Mesenchymal stem cell (in vitro differentiated cells and primary cell): ENCODE measurements around the gene NFATC2.
A peak's percentile ranks its signal among the peaks of the same experiment; 100 is the strongest.

Experiments used
- DNase-seq: peaks from one replicate; pipeline ENCODE4 v3.0.0-alpha.2; 2013
- H2AFZ ChIP-seq: one replicate; pipeline ENCODE4 v1.6.1; 2013; ENCODE audit warnings: low read depth, mild to moderate bottlenecking, control low read depth, inconsistent platforms, low read length, moderate library complexity
- H2AK5ac ChIP-seq: 2 replicates; pipeline ENCODE4 v1.6.1; 2013; ENCODE audit warnings: low read length, moderate library complexity, mild to moderate bottlenecking, inconsistent platforms; ENCODE audit not compliant: severe bottlenecking
- H2BK120ac ChIP-seq: one replicate; pipeline ENCODE4 v1.6.1; 2013; ENCODE audit warnings: low read depth, mild to moderate bottlenecking, inconsistent platforms, low read length, moderate library complexity
- H2BK12ac ChIP-seq, 2 experiments: one replicate each; pipeline ENCODE4 v1.6.1; 2013; ENCODE audit warnings: inconsistent platforms in 2 of 2, low read length in 2 of 2, mild to moderate bottlenecking in 2 of 2, moderate library complexity in 2 of 2, control low read depth in 1 of 2
- H2BK15ac ChIP-seq: one replicate; pipeline ENCODE4 v1.6.1; 2013; ENCODE audit warnings: mild to moderate bottlenecking, low read depth, inconsistent platforms; ENCODE audit not compliant: poor library complexity, severe bottlenecking
- H2BK5ac ChIP-seq: 2 replicates; pipeline ENCODE4 v1.6.1; 2013; ENCODE audit warnings: low read depth, mild to moderate bottlenecking, low read length, control low read depth, inconsistent platforms; ENCODE audit not compliant: poor library complexity, severe bottlenecking
- H3K14ac ChIP-seq, 2 experiments: one replicate each; pipeline ENCODE4 v1.6.1; 2013; ENCODE audit warnings: inconsistent platforms in 2 of 2, low read length in 2 of 2, control low read depth in 1 of 2, mild to moderate bottlenecking in 1 of 2, moderate library complexity in 1 of 2
- H3K18ac ChIP-seq, 2 experiments: one replicate each; pipeline ENCODE4 v1.6.1; 2013; ENCODE audit warnings: inconsistent platforms in 2 of 2, low read length in 2 of 2, control low read depth in 1 of 2, low read depth in 1 of 2, mild to moderate bottlenecking in 1 of 2
- H3K23ac ChIP-seq, 2 experiments: one replicate each; pipeline ENCODE4 v1.6.1; 2013; ENCODE audit warnings: inconsistent platforms in 2 of 2, low read length in 2 of 2, mild to moderate bottlenecking in 2 of 2, moderate library complexity in 2 of 2, control low read depth in 1 of 2
- H3K27ac ChIP-seq: 2 replicates; pipeline ENCODE4 v1.5.1; 2013; ENCODE audit warnings: mild to moderate bottlenecking, moderate library complexity, low read length, control low read depth, inconsistent platforms; ENCODE audit not compliant: poor library complexity, severe bottlenecking
- H3K27me3 ChIP-seq, 2 experiments: 2 replicates each; pipeline versions ENCODE4 v1.6.1 to v1.7.0; 2013; ENCODE audit warnings: low read length in 2 of 2, mild to moderate bottlenecking in 2 of 2, moderate library complexity in 2 of 2, control low read depth in 1 of 2, inconsistent platforms in 1 of 2; ENCODE audit not compliant: control insufficient read depth in 1 of 2, insufficient read depth in 1 of 2
- H3K36me3 ChIP-seq, 2 experiments: 2 replicates each; pipeline versions ENCODE4 v1.6.1 to v1.7.0; 2013; ENCODE audit warnings: low read length in 2 of 2, control low read depth in 1 of 2, inconsistent platforms in 1 of 2, low read depth in 1 of 2, mild to moderate bottlenecking in 1 of 2; ENCODE audit not compliant: insufficient read depth in 2 of 2, control insufficient read depth in 1 of 2
- H3K4ac ChIP-seq, 2 experiments: one replicate each; pipeline ENCODE4 v1.6.1; 2013; ENCODE audit warnings: inconsistent platforms in 2 of 2, low read length in 2 of 2, mild to moderate bottlenecking in 2 of 2, moderate library complexity in 2 of 2, control low read depth in 1 of 2, low read depth in 1 of 2
- H3K4me1 ChIP-seq: 2 replicates; pipeline ENCODE4 v1.6.1; 2013; ENCODE audit warnings: low read depth, low read length, control low read depth; ENCODE audit not compliant: control insufficient read depth, insufficient read depth
- H3K4me2 ChIP-seq: 2 replicates; pipeline ENCODE4 v1.6.1; 2013; ENCODE audit warnings: low read length, mild to moderate bottlenecking, inconsistent platforms; ENCODE audit not compliant: poor library complexity, severe bottlenecking
- H3K4me3 ChIP-seq, 2 experiments: 2 replicates each; pipeline versions ENCODE4 v1.5.1 to v1.7.0; 2013; ENCODE audit warnings: low read length in 2 of 2, mild to moderate bottlenecking in 2 of 2, control low read depth in 1 of 2, low read depth in 1 of 2; ENCODE audit not compliant: insufficient read depth in 1 of 2
- H3K79me1 ChIP-seq: replicated peaks from 2 replicates; pipeline ENCODE4 v1.6.1; 2013; ENCODE audit warnings: mild to moderate bottlenecking, control low read depth, low read length, inconsistent platforms; ENCODE audit not compliant: poor library complexity, severe bottlenecking
- H3K9ac ChIP-seq: 2 replicates; pipeline ENCODE4 v1.7.0; 2013; ENCODE audit warnings: mild to moderate bottlenecking, low read length, moderate library complexity
- H3K9me3 ChIP-seq: 2 replicates; pipeline ENCODE4 v1.7.0; 2013; ENCODE audit warnings: mild to moderate bottlenecking, low read length; ENCODE audit not compliant: control insufficient read depth
- H4K8ac ChIP-seq: one replicate; pipeline ENCODE4 v1.6.1; 2013; ENCODE audit warnings: inconsistent platforms, mild to moderate bottlenecking, low read length, moderate library complexity
- H4K91ac ChIP-seq: one replicate; pipeline ENCODE4 v1.6.1; 2013; ENCODE audit warnings: mild to moderate bottlenecking, low read length, inconsistent platforms
- WGBS: methylation state at CpG from one replicate; pipeline ENCODE4 v1.1.7; 2013; ENCODE audit warnings: mixed read lengths; 5-methylcytosine and 5-hydroxymethylcytosine counted together

The NFATC2 gene

GRCh38 chr20:51392614-51393186, 149.8 kb downstream of the NFATC2 start:
- Histone ChIP-seq H3K4me1 (peaks cover 1% of the 10 kb centered on the region), H3K18ac (no peak overlapping the region), H2BK120ac (no peak overlapping the region), H3K4ac (no peak overlapping the region), H3K9ac (no peak overlapping the region), H2AFZ (no peak overlapping the region), H4K91ac (no peak overlapping the region), H3K23ac (no peak overlapping the region), H2BK12ac (no peak overlapping the region), H3K4me2 (no peak overlapping the region), H4K8ac (no peak overlapping the region), H3K36me3 (no peaks in the 10 kb centered on the region), H3K27me3 (peaks cover 0 to 5% of the 10 kb centered on the region in 2 experiments), H3K9me3 (no peaks in the 10 kb centered on the region), H3K14ac (no peak overlapping the region), H3K27ac (no peak overlapping the region), H2AK5ac (no peak overlapping the region), H2BK5ac (no peak overlapping the region), H2BK15ac (no peak overlapping the region), H3K4me3 (no peak overlapping the region), H3K79me1 (no peaks in the 10 kb centered on the region)
- no peak for DNase-seq
- 88% methylated on average over 7 of the region's 7 CpGs for WGBS

- no peaks in the 10 kb centered on the region for H3K9me3 ChIP-seq
- H3K36me3 ChIP-seq = no peaks in the 10 kb centered on the region
- no peak overlapping the region for H2BK15ac ChIP-seq
- H3K27me3 ChIP-seq = peaks cover 0 to 5% of the 10 kb centered on the region in 2 experiments
- H3K79me1 ChIP-seq = no peaks in the 10 kb centered on the region
- H3K9ac ChIP-seq = no peak overlapping the region
- H2AFZ ChIP-seq = no peak overlapping the region
- H3K4me1 ChIP-seq = peaks cover 3% of the 10 kb centered on the region
- no peak overlapping the region for H2BK120ac ChIP-seq
- no peak overlapping the region for H4K8ac ChIP-seq
- no peak overlapping the region for H3K4me2 ChIP-seq
- H3K27ac ChIP-seq = no peak overlapping the region
- H3K18ac ChIP-seq = no peak overlapping the region
- no peak overlapping the region for H2AK5ac ChIP-seq
- H4K91ac ChIP-seq = no peak overlapping the region
- no peak overlapping the region for H3K4me3 ChIP-seq
- H3K4ac ChIP-seq = no peak overlapping the region
- H3K14ac ChIP-seq = no peak overlapping the region
- no peak for DNase-seq
- no peak overlapping the region for H3K23ac ChIP-seq
- H2BK12ac ChIP-seq = no peak overlapping the region
- 100% methylated on average over 1 of the region's 1 CpG for WGBS
- no peak overlapping the region for H2BK5ac ChIP-seq
Observed at GRCh38 chr20:51391926-51392325, 150.6 kb downstream of the NFATC2 start.

GRCh38 chr20:51389543-51390264, 152.8 kb downstream of the NFATC2 start:
- H3K4me2 ChIP-seq = no peak overlapping the region
- WGBS = 88% methylated on average over 11 of the region's 11 CpGs

GRCh38 chr20:51388756-51389542, 153.6 kb downstream of the NFATC2 start:
- no peaks in the 10 kb centered on the region for H3K9me3 ChIP-seq
- H3K4me2 ChIP-seq = no peak overlapping the region
- DNase-seq = no peak
- no peak overlapping the region for H2AK5ac ChIP-seq
- H3K4ac ChIP-seq = no peak overlapping the region
- H3K27me3 ChIP-seq = peaks cover 0 to 5% of the 10 kb centered on the region in 2 experiments
- no peak overlapping the region for H2AFZ ChIP-seq
- no peaks in the 10 kb centered on the region for H3K36me3 ChIP-seq
- H4K91ac ChIP-seq = no peak overlapping the region
- no peak overlapping the region for H3K18ac ChIP-seq
- H3K23ac ChIP-seq = no peak overlapping the region
- H3K14ac ChIP-seq = no peak overlapping the region
- no peak overlapping the region for H4K8ac ChIP-seq
- peaks cover 3% of the 10 kb centered on the region for H3K4me1 ChIP-seq
- H3K79me1 ChIP-seq = no peaks in the 10 kb centered on the region
- H2BK5ac ChIP-seq = no peak overlapping the region
- H2BK12ac ChIP-seq = no peak overlapping the region
- no peak overlapping the region for H2BK15ac ChIP-seq
- WGBS = 86% methylated on average over 5 of the region's 7 CpGs
- H3K4me3 ChIP-seq = no peak overlapping the region
- H2BK120ac ChIP-seq = no peak overlapping the region
- H3K27ac ChIP-seq = no peak overlapping the region
- no peak overlapping the region for H3K9ac ChIP-seq

More at GRCh38 chr20:51389543-51390264, 152.8 kb downstream of the NFATC2 start:
- no peak for DNase-seq
- Histone ChIP-seq H3K9ac (no peak overlapping the region), H2BK12ac (no peak overlapping the region), H2BK15ac (no peak overlapping the region), H2AFZ (no peak overlapping the region), H3K27me3 (peaks cover 0 to 5% of the 10 kb centered on the region in 2 experiments), H3K27ac (no peak overlapping the region), H3K36me3 (no peaks in the 10 kb centered on the region), H3K4me1 (peaks cover 3% of the 10 kb centered on the region), H3K14ac (peak overlapping the region in 1 of 2 experiments; percentile 36), H2BK5ac (no peak overlapping the region), H4K8ac (no peak overlapping the region), H3K4ac (no peak overlapping the region), H4K91ac (no peak overlapping the region), H3K79me1 (no peaks in the 10 kb centered on the region), H2AK5ac (no peak overlapping the region), H3K23ac (no peak overlapping the region), H3K4me3 (no peak overlapping the region), H3K18ac (no peak overlapping the region), H3K9me3 (no peaks in the 10 kb centered on the region), H2BK120ac (no peak overlapping the region)
